Suprapubic skin (tissue), 4 donors: ENCODE data around the gene CLCNKB. TPM values are rescaled to one million over a fixed set of nuclear protein-coding genes. Genes with fewer than 3 reads are reported as not detected.

ENCODE experiments used
- DNase-seq, 2 donors: peaks; one replicate each; pipeline ENCODE4 v3.0.0-alpha.2; 2019; ENCODE audit warnings: low spot score in 2 of 2
- H3K27ac ChIP-seq: fragments of 200-600 bp; sonication (generic); one replicate; pipeline ENCODE4 v1.5.1; 2019
- H3K27me3 ChIP-seq: fragments of 200-600 bp; sonication (generic); one replicate; pipeline ENCODE4 v1.5.1; 2019
- H3K36me3 ChIP-seq: fragments of 200-600 bp; sonication (generic); one replicate; pipeline ENCODE4 v1.5.1; 2019
- H3K4me1 ChIP-seq: fragments of 200-600 bp; sonication (generic); one replicate; pipeline ENCODE4 v1.5.1; 2019
- H3K4me3 ChIP-seq: fragments of 200-600 bp; sonication (generic); one replicate; pipeline ENCODE4 v1.5.1; 2019; ENCODE audit warnings: mild to moderate bottlenecking
- H3K9me3 ChIP-seq: fragments of 200-600 bp; sonication (generic); one replicate; pipeline ENCODE4 v1.5.1; 2019
- CTCF ChIP-seq, 2 donors: fragments of 200-600 bp in 1 of 2; fragments of 450-650 bp in 1 of 2; sonication (generic) in 1 of 2; IDR thresholded peaks; one replicate each; pipeline ENCODE4 v1.5.1; 2016 to 2019; ENCODE audit warnings: antibody characterized with exemption in 2 of 2, mild to moderate bottlenecking in 1 of 2, moderate library complexity in 1 of 2
- EP300 ChIP-seq: sonication (generic); formaldehyde crosslinking; IDR thresholded peaks from one replicate; pipeline ENCODE4 v1.6.1; 2017; ENCODE audit warnings: antibody characterized with exemption
- POLR2A ChIP-seq, 2 donors: fragments of 450-650 bp; IDR thresholded peaks; one replicate each; pipeline ENCODE4 v1.6.1; 2017; ENCODE audit warnings: antibody characterized with exemption in 2 of 2, mild to moderate bottlenecking in 2 of 2, moderate library complexity in 2 of 2
- POLR2AphosphoS5 ChIP-seq, 3 donors: sonication (generic); formaldehyde crosslinking; IDR thresholded peaks; one replicate each; pipeline ENCODE4 v1.6.1; 2017; ENCODE audit warnings: antibody characterized with exemption in 3 of 3
- WGBS: methylation state at CpG from one replicate; pipeline ENCODE4 v1.1.5; 2018; 5-methylcytosine and 5-hydroxymethylcytosine counted together
- total RNA-seq, 4 donors: library from RNA; depleted of rRNA; stranded (reverse); fragments of >200 nt; gene quantifications; one replicate each; pipeline ENCODE4 v1.1.0, GENCODE V29; 2016

The CLCNKB gene
- total RNA-seq, 4 donors from 2014 or later = 0.42 TPM; not detected in 3

GRCh38 chr1:16007671-16008341 lies 35.8 kb upstream of the CLCNKB start:
- H3K36me3 ChIP-seq = no peaks in the 10 kb centered on the region
- 84% methylated on average over 6 of the region's 6 CpGs for WGBS
- no peak overlapping the region for H3K4me3 ChIP-seq
- peaks cover 20% of the 10 kb centered on the region for H3K4me1 ChIP-seq
- no peak for DNase-seq
- no peak overlapping the region for H3K27ac ChIP-seq
- H3K27me3 ChIP-seq = no peaks in the 10 kb centered on the region
- no peaks in the 10 kb centered on the region for H3K9me3 ChIP-seq
- TF ChIP-seq POLR2A (IDR thresholded peaks at IDR 0.05) = no peak
- TF ChIP-seq CTCF (IDR thresholded peaks at IDR 0.05) = no peak
- TF ChIP-seq POLR2AphosphoS5 (IDR thresholded peaks at IDR 0.05) = no peak
- no peak for TF ChIP-seq EP300

- DNase-seq = peak; percentile 88 to 91
- no peak for TF ChIP-seq POLR2AphosphoS5 (IDR thresholded peaks at IDR 0.05)
- no peak for TF ChIP-seq POLR2A (IDR thresholded peaks at IDR 0.05)
- TF ChIP-seq CTCF (IDR thresholded peaks at IDR 0.05) = peak; percentile 93 to 94
- no peak for TF ChIP-seq EP300
- H3K4me3 ChIP-seq = no peak overlapping the region
- no peaks in the 10 kb centered on the region for H3K27me3 ChIP-seq
- 5% methylated on average over 4 of the region's 4 CpGs for WGBS
- no peaks in the 10 kb centered on the region for H3K9me3 ChIP-seq
- no peaks in the 10 kb centered on the region for H3K36me3 ChIP-seq
- peaks cover 33% of the 10 kb centered on the region for H3K4me1 ChIP-seq
- H3K27ac ChIP-seq = no peak overlapping the region
These were observed 34.5 kb upstream of the CLCNKB start for GRCh38 chr1:16009030-16009460.

GRCh38 chr1:16009678-16010077 lies 33.9 kb upstream of the CLCNKB start:
- no peak for TF ChIP-seq EP300
- TF ChIP-seq POLR2AphosphoS5 (IDR thresholded peaks at IDR 0.05) = no peak
- no peak for TF ChIP-seq CTCF (IDR thresholded peaks at IDR 0.05)
- no peak for TF ChIP-seq POLR2A (IDR thresholded peaks at IDR 0.05)
- H3K27me3 ChIP-seq = no peaks in the 10 kb centered on the region

GRCh38 chr1:16010837-16011236 lies 32.7 kb upstream of the CLCNKB start:
- Histone ChIP-seq H3K9me3 (no peaks in the 10 kb centered on the region), H3K4me3 (no peak overlapping the region), H3K27ac (no peak overlapping the region), H3K4me1 (peaks cover 35% of the 10 kb centered on the region), H3K36me3 (no peaks in the 10 kb centered on the region), H3K27me3 (no peaks in the 10 kb centered on the region)
- WGBS = 98% methylated on average over 3 of the region's 3 CpGs
- DNase-seq = no peak
- no peak for TF ChIP-seq EP300
- no peak for TF ChIP-seq POLR2AphosphoS5 (IDR thresholded peaks at IDR 0.05)
- TF ChIP-seq POLR2A (IDR thresholded peaks at IDR 0.05) = no peak
- no peak for TF ChIP-seq CTCF (IDR thresholded peaks at IDR 0.05)

More at GRCh38 chr1:16009678-16010077, 33.9 kb upstream of the CLCNKB start:
- DNase-seq = no peak
- H3K27ac ChIP-seq = no peak overlapping the region
- H3K9me3 ChIP-seq = no peaks in the 10 kb centered on the region
- WGBS = 90% methylated on average over 11 of the region's 11 CpGs
- H3K4me1 ChIP-seq = peaks cover 35% of the 10 kb centered on the region
- no peak overlapping the region for H3K4me3 ChIP-seq
- no peaks in the 10 kb centered on the region for H3K36me3 ChIP-seq

- 95% methylated on average over 11 of the region's 11 CpGs for WGBS
- no peak for DNase-seq
These were observed 31.5 kb upstream of the CLCNKB start for GRCh38 chr1:16011936-16012589.

More at GRCh38 chr1:16011936-16012589, 31.5 kb upstream of the CLCNKB start:
- Histone ChIP-seq H3K36me3 (no peaks in the 10 kb centered on the region), H3K4me1 (peaks cover 40% of the 10 kb centered on the region), H3K27ac (no peak overlapping the region), H3K27me3 (no peaks in the 10 kb centered on the region), H3K4me3 (peak overlapping the region; percentile 46), H3K9me3 (no peaks in the 10 kb centered on the region)
- no peak for TF ChIP-seq EP300
- no peak for TF ChIP-seq POLR2AphosphoS5 (IDR thresholded peaks at IDR 0.05)
- TF ChIP-seq CTCF (IDR thresholded peaks at IDR 0.05) = no peak
- TF ChIP-seq POLR2A (IDR thresholded peaks at IDR 0.05) = no peak
